ENCODE measurements around the gene HOXB4.

Gene HOXB4

DNA sequence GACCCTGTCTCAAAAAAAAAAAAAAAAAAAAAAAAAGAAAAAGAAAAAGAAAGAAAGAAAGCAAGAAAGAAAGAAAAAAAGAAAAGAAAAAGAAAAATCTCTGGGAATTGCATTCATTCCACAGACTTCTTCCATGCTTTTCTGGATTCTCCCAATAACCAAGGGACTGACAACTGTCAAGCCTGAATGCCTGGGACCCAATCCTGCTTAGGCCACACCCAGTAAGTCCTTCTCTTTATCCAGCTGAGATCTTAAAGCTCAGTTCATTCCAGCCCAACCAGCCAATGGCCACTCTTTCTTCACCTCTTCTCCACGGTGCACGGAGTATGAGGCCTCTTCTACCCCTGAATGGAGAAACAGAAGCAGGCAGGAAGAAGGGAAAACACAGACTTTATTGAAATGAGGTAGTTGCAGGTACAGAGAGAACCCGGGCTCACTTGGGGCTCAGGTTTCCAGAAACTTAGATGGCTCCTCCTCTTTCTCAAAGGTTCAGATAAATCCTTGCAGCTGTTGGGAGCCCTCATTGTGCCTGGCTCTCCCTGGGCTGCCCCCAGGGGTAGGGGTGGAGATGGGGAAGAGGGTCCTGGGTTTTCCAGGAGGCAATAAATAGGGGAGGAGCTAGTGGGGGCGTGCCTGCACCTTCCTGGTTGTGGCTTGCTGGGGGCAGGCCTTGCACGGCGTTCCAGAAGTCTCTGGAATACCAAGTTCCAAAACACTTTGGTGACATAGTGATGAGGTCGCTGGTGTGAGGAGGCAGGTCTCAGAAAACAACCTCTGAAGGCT is 49.8 kb downstream of the HOXB4 start:
- no peak for DNase-seq

DNA sequence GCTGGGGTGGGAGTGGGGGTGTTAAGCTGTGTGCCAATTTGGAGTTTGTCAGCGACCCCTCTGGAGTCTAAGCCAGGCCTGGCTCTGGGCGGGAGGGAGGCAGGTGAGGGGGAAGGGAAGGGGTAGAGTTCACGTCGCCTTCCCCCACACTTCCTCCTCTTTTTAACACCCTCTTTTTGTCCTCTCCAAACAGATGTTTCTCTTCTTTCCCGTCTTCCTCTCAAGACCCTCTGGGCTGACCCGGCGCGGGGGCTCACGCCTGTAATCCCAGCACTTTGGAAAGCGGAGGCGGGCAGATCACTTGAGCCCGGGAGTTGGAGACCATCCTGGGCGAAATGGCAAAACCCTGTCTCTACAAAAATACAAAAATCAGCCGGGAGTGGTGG is 50.6 kb downstream of the HOXB4 start:
- no peak for DNase-seq

DNA sequence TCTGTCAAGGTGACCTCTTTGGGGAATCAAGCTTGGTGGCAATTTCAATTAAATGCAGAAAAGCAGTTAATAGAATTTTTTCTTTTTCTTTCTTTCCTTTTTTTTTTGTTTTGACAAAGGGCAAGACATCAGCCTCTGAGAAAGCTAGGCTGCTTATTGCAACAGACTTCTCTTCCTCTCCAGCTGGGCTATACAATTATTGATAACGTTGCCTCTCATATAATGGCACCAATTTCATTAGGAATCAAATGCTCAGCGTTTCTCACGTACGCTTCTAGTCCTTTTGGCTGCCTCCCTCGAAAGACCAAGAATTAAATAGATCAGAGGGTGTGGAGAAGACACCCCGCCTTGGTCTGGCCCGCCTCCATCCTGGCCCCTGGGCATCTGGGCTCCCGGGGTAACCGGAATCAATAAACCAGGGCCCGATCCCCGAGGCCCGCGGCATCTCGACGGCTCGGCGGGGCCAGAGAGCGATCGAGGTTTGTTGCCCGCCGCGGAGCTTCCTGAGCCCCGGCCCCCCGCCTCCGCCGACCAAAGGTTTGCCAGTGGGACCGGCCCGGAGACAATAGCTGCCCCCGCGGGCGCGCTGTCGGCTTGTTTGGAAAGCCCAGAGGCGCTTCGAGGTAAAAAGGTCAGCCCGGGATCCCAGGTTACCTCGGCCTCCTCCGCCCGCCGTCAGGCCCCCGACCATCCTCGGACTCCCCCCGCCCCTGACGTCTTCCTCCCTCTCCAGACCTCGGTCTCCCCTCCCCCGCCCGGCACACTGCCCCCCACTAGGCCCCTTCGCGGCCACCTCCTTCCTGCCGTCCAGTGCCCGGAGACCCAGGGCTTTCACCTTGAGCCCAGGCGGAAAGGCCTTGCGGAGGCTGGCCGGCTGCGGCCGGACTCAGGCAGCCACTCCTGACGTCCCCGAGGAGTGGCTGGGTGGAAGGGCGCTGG is 51.3 kb downstream of the HOXB4 start:
- DNase-seq, result no peak
